Natural killer cell (primary cell): Measurements from ENCODE around the gene PRPF6. TPM values are rescaled to one million over a fixed set of nuclear protein-coding genes. Genes with fewer than 3 reads are reported as not detected.

Source experiments
- ATAC-seq, 3 donors: fragments of 150-1000 bp in 2 of 3; fragments of 200-7000 bp in 1 of 3; cut with Tn5 transposase; 1 replicate in 1 of 3; 2 replicates in 2 of 3; pipeline ENCODE4 v1.10.0; 2021; ENCODE audit warnings: mild to moderate bottlenecking in 2 of 3, moderate library complexity in 2 of 3
- DNase-seq, 2 donors: peaks; one replicate each; pipeline versions ENCODE4 v3.0.0 to v3.0.0-alpha.2; 2013 to 2021; ENCODE audit warnings: mixed read lengths in 1 of 2
- H3K27ac ChIP-seq: one replicate; pipeline ENCODE4 v1.5.1; 2013; ENCODE audit warnings: mild to moderate bottlenecking, low read length
- H3K27me3 ChIP-seq: one replicate; pipeline ENCODE4 v1.6.1; 2013; ENCODE audit warnings: low read length; ENCODE audit not compliant: control insufficient read depth, insufficient read depth
- H3K36me3 ChIP-seq: one replicate; pipeline ENCODE4 v1.6.1; 2013; ENCODE audit warnings: low read length; ENCODE audit not compliant: control insufficient read depth, insufficient read depth
- H3K4me1 ChIP-seq: one replicate; pipeline ENCODE4 v1.6.1; 2013; ENCODE audit warnings: low read length; ENCODE audit not compliant: control insufficient read depth, insufficient read depth
- H3K4me3 ChIP-seq: one replicate; pipeline ENCODE4 v1.5.1; 2013; ENCODE audit warnings: low read length
- H3K9me3 ChIP-seq: one replicate; pipeline ENCODE4 v1.6.1; 2013; ENCODE audit warnings: low read length; ENCODE audit not compliant: control insufficient read depth, insufficient read depth
- H3K27ac Mint-ChIP-seq, 2 donors: one replicate each; pipeline ENCODE4 v1.8.0; 2022; ENCODE audit warnings: mild to moderate bottlenecking in 2 of 2, mixed read lengths in 2 of 2, moderate library complexity in 1 of 2
- H3K27me3 Mint-ChIP-seq, 2 donors: one replicate each; pipeline ENCODE4 v1.8.0; 2022; ENCODE audit warnings: low read depth in 2 of 2, mixed read lengths in 2 of 2
- H3K36me3 Mint-ChIP-seq: one replicate; pipeline ENCODE4 v1.8.0; 2022; ENCODE audit warnings: mixed read lengths
- H3K4me1 Mint-ChIP-seq, 2 donors: one replicate each; pipeline ENCODE4 v1.8.0; 2022; ENCODE audit warnings: mixed read lengths in 2 of 2
- H3K4me3 Mint-ChIP-seq: one replicate; pipeline ENCODE4 v1.8.0; 2022; ENCODE audit warnings: mild to moderate bottlenecking, moderate library complexity, mixed read lengths
- H3K9me3 Mint-ChIP-seq, 2 donors: one replicate each; pipeline ENCODE4 v1.8.0; 2022; ENCODE audit warnings: mixed read lengths in 2 of 2
- WGBS: methylation state at CpG from one replicate; pipeline ENCODE4 v1.1.7; 2013; ENCODE audit warnings: missing lambda C conversion rate; ENCODE audit not compliant: insufficient coverage; 5-methylcytosine and 5-hydroxymethylcytosine counted together
- intact Hi-C: fragments of 100-400 bp; cut with micrococcal nuclease; formaldehyde crosslinking; loops from one replicate; pipeline ENCODE4 v1.14.2; 2022
- total RNA-seq, 4 donors: library from RNA; stranded (reverse); fragments of 120-200 nt in 1 of 4; gene quantifications; one replicate each; pipeline versions ENCODE4 v1.2.3 to v1.2.4, GENCODE V29; 2013 to 2022
- TF ChIP-seq, protein P1 (sequence below): fragments of 200-600 bp; IDR thresholded peaks from one replicate; pipeline ENCODE4 v1.8.0; 2022; ENCODE audit warnings: antibody characterized with exemption

The PRPF6 gene
- total RNA-seq, 3 donors from 2014 or later (not counting 1 experiment from before 2014, with no cell fraction given), result 52.7 to 63.0 (median 55.0) TPM

GRCh38 chr20:64049060-64049877 lies 68.3 kb downstream of the PRPF6 start, which contains the start of gene SOX18:
Gene SOX18 (minus strand): TSS chr20:64049639. CDS start chr20:64049516, 123 bp downstream.
- WGBS, result under 1% methylated on average over 99 of the region's 111 CpGs
- ATAC-seq, result peak; percentile 45 to 71 (median 64)
- intact Hi-C loops, result no loop called here
- Histone ChIP-seq H3K9me3 (no peaks in the 10 kb centered on the region), H3K36me3 (no peaks in the 10 kb centered on the region), H3K27me3 (peaks cover 27% of the 10 kb centered on the region), H3K27ac (no peak within 1 kb of the TSS), H3K4me1 (peaks cover 7% of the 10 kb centered on the region), H3K4me3 (no peak within 1 kb of the TSS)
- DNase-seq, result peak in 1 of 2 donors; percentile 58
- Mint-ChIP-seq H3K27ac (no peak within 1 kb of the TSS), H3K9me3 (no peaks in the 10 kb centered on the region), H3K4me3 (no peak within 1 kb of the TSS), H3K27me3 (peaks cover 22 to 35% of the 10 kb centered on the region in 2 donors), H3K4me1 (peaks cover 0 to 3% of the 10 kb centered on the region in 2 donors), H3K36me3 (no peaks in the 10 kb centered on the region)
- TF ChIP-seq, protein P1, sequence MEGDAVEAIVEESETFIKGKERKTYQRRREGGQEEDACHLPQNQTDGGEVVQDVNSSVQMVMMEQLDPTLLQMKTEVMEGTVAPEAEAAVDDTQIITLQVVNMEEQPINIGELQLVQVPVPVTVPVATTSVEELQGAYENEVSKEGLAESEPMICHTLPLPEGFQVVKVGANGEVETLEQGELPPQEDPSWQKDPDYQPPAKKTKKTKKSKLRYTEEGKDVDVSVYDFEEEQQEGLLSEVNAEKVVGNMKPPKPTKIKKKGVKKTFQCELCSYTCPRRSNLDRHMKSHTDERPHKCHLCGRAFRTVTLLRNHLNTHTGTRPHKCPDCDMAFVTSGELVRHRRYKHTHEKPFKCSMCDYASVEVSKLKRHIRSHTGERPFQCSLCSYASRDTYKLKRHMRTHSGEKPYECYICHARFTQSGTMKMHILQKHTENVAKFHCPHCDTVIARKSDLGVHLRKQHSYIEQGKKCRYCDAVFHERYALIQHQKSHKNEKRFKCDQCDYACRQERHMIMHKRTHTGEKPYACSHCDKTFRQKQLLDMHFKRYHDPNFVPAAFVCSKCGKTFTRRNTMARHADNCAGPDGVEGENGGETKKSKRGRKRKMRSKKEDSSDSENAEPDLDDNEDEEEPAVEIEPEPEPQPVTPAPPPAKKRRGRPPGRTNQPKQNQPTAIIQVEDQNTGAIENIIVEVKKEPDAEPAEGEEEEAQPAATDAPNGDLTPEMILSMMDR, result no peak

DNA sequence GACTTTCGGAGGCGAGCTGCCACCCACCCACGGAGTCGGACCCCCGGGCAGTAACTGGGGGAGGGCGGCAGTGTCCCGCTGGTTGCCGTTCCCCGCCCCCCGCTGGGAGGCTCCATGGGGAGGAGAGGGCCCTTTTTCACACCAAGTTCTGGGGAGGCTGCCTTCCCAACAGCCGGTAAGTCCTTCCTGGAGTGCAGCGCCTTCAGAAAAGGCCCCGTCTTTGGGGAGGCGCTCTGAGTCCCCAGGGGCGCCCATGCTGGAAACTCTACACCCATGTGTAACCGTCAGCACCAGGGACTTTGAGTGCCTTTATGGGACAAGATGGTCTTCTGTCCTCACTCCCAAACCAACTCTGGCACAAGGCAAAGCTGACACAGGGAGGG lies 68.9 kb downstream of the PRPF6 start:
- Histone ChIP-seq H3K4me1 (peaks cover 7% of the 10 kb centered on the region), H3K4me3 (no peak overlapping the region), H3K27me3 (peaks cover 27% of the 10 kb centered on the region), H3K36me3 (no peaks in the 10 kb centered on the region), H3K9me3 (no peaks in the 10 kb centered on the region), H3K27ac (no peak overlapping the region)
- Mint-ChIP-seq H3K27me3 (peaks cover 22 to 35% of the 10 kb centered on the region in 2 donors), H3K4me1 (peaks cover 0 to 3% of the 10 kb centered on the region in 2 donors), H3K4me3 (no peak overlapping the region), H3K36me3 (no peaks in the 10 kb centered on the region), H3K27ac (no peak overlapping the region), H3K9me3 (no peaks in the 10 kb centered on the region)
- intact Hi-C loops, result no loop called here
- DNase-seq (no peak), ATAC-seq (no peak)
- WGBS, result 30% methylated on average over 16 of the region's 16 CpGs
- TF ChIP-seq, protein P1, result no peak

DNA sequence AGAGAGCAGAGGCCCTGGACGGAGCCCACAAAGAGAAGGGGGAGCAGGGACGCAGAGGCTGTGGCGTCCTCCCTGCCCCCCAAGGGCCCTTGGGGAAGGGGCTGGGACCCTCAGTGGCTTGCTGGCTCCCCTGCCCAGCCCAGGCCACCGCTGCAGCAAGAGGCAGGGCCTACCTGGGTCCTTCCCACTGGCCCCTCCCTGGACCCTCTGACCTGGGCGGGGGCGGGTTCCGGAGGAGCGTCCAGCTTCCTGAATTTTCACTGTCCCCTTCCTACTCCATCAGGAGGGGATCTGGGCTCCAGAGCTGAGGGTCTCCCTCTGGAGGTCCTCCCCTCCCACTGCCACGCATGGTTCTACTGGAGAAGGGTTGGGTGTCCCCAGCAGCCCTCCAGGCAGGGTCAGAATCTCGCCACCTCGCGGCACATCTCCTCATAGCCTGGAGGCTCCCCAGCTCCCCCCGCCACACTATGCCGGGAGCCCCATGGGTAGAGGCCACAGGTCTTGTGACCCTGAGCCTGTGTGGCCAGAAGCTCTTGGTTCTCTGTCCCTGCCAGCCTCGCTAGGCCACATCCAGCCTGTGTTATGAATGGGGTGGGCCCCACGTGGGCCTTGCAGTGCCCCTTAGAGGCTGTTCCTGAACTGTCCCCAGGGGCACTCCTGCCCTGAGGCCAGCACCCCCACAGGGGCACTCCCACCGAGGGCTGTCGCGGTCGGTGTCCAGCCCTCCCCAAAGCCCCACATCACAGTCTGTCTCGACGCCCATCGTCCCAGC lies 69.5 kb downstream of the PRPF6 start:
- Histone ChIP-seq H3K4me3 (no peak overlapping the region), H3K4me1 (peaks cover 7% of the 10 kb centered on the region), H3K27ac (no peak overlapping the region), H3K27me3 (peaks cover 27% of the 10 kb centered on the region), H3K9me3 (no peaks in the 10 kb centered on the region), H3K36me3 (no peaks in the 10 kb centered on the region)
- Mint-ChIP-seq H3K4me3 (no peak overlapping the region), H3K36me3 (no peaks in the 10 kb centered on the region), H3K4me1 (peaks cover 0 to 8% of the 10 kb centered on the region in 2 donors), H3K27me3 (peaks cover 22 to 40% of the 10 kb centered on the region in 2 donors), H3K27ac (no peak overlapping the region), H3K9me3 (no peaks in the 10 kb centered on the region)
- 70% methylated on average over 23 of the region's 23 CpGs for WGBS
- intact Hi-C loops, result no loop called here
- ATAC-seq (no peak), DNase-seq (no peak)
- TF ChIP-seq, protein P1, result no peak
